ENCODE data around the gene MBP.

MBP gene

DNA sequence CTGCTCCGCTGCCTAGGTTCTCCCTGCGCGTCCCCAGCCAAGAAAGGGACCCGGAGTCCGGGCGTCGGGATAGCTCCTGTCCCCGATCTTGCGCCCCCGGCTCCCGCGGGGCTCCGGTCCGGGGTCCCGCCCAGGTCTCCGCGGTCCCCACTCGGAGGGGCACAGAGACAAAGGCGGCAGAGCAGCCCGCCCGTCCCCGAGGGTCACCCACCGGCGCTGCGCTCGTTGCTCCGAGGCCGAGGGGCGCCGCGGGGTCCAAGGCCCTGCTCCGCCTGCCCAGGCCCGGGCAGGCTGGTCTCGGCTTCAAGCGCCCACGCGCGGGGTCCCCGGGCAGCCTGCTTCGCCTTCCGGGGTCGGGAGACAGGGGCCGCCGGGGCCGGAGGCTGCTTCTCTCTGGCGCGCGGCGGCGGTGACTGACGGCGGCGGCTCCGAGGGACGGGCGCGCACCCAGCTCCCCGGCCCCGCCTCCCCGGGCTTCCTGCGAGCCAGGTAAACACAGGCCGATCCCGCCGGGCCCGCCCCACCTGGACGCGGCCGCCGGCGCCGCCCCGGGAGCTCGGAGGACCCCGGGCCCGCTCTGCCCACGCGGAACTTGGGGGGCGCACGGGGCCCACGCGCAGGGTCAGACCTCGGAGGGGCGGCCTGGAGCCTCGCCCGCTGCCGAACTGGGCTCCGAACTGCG is at the start of gene MBP:
Gene MBP, minus strand, starts transcription at position 415 of the 682 bp plus-strand sequence. CDS start 27,522 bp downstream, outside the sequence.
- DNase-seq = no peak

DNA sequence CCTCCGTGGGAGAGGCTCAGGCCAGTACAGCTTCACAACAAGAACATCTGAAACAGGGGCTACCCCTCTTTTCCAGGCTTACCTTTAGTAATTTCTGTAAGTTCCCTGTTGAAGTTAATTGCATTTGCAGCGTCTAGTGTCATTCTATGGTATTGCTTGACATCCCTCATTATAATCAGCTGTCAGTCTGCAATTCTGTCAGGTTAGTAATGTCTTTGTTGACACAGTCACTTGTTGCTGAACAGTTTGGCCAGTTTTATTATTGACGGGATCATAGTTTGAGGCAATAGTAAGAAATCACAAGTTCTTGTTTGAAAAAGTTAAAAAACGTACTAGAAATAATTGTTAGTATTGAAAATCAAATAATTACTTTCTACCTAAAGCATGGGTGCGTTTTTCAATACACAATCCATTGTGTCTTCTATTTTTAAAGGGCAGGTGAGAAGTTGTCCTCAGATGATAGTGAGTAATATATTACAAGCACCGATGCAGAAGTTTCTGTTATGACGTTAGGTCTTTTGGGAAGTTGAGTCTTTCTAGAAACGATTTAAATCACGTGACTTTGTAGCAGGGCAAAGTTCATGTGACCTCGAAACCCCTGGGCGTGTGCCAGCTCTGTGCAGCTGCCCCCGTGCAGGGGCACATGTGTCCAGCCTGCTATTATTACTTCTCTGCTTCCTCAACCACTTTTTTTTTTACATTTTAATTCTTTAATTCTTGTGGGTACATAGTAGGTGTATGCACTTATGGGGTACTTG is 49.5 kb upstream of the MBP start:
- no peak for DNase-seq

DNA sequence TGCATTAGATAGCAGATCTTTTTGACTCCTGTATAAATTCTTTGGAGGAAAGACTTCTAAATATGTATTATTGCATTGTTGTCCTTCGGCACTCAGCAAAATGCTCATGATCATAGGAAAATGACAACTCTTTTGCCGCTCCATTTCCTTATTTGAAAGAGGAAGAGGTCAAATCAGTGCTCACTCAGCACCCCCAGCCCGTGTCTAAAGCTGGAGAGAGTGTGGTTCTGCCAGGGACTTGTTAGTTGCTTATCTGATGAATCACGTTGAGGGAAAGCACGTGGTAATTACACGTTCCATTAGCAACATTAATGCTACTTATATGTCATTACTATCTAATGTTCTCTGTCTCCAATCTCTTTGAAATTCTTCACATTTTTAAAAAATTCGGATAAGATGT is 46.0 kb upstream of the MBP start:
- no peak for DNase-seq

DNA sequence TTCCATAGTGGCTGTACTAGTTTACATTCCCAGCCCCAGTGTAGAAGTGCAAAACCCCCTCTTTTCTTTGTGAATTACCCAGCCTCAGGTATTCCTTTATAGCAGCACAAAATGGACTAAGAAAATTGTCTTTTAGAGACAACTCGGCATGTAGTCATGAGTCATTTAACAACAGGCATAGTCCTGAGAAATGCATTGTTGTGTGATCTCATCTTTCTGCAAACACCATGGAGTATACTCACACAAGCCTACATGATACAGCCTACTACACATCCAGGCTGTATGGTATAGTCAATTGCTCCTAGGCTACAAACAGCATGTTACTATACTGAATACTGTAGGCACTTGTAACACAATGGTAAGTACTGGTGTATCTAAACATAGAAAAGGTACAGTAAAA is 44.4 kb upstream of the MBP start:
- no peak for DNase-seq

DNA sequence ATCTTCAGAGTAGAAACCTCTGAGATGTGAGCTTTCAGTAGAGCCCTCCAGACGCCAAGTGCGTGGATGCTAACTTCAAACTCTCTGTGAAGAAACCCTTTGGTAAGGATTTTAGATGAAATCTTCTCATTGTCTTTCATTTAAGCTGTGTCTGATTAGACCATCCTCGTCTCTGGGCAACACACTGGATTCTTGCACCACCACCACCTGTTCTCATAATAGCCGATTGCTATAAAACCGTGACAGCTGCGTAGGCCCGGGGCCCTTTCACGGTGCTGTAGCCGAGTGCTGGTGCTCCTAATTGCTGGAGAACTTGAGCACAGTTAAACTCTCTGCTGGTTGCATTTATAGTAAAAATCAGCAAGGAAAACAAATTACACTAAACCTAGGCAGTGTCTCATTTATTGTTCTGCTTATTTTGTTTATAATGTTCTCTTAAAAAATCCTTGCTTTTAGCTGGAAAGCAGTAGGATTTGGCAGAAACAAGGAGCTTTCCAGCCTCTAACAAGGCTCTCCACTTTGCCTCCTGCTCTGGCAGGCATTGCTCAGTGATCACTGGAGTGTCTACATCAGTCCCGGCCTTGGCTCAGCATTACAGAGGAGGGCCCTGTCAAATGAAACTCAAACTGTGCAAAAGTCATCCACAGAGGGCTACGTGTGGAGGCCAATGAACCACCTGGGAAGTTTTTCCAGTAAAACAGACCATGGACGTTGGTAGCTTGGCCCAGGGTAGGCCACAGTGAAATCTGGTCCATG is 40.9 kb upstream of the MBP start:
- no peak for DNase-seq

DNA sequence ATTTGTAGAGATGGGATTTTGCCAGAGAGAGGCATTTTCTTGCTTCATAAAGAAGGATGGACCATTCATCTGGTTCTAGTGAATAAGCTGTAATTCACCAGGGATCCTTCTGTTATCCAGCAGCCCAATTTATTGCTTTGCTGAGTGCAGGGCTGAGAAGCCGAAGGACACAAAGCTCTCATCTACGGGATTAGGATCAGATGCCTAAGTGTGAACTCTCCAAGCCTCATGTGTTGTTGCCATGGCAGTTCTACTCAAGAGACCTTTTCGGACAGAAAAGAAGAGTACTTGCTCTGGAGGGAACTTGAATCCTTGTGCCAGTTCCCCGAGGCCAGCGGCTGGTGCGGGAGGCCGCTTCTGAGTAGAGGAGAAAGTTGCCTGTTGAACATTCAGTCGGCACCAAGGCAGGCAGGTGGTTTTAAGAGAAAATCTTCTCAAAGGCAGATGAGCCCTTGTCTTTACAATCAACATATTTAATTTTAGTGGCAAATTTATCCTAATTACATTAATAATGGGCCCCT is 38.4 kb upstream of the MBP start:
- no peak for DNase-seq

DNA sequence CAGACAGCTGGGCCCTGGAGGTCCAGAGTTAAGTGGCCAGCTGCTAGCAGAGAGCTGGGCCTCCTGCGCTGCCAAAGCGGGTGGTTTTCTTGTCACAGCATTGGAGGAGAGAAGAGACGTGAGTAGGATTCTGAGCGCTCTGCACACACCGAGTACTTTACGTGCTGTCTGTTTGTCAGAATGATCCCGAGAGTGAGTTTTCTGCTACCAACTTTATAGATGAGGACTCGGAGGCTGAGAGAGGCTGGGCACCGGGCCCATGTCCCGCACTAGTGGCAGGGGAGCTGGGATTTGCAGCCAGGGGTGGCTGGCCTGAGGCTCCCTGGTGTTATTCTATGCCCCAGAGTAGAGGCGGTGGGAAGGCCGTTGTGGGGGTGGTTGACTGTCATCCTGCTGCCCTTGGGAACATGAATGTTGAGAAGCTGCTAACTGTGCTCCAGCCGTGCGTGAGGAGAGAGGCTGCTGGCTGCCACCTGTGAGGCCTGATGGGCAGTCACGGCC is 36.3 kb upstream of the MBP start:
- DNase-seq = no peak

DNA sequence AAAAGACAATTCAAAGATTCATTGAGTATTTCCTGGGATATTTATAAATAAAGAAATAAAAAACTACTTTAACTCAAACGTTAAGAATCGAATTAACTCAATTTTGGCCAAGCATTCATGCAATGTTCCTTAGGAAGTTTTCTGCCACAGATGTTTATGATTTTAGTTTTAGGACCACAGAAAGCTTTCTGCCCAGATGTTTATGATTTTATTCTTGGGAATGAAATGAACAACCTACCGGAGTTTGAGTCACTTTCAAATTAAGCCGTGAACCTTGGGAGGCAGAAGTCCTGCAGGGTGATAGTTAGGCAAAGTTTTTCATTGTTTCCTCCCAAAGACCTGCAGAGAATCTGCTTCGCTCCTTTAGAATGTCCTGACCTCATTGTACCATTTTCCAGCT is 34.7 kb upstream of the MBP start:
- DNase-seq = no peak

DNA sequence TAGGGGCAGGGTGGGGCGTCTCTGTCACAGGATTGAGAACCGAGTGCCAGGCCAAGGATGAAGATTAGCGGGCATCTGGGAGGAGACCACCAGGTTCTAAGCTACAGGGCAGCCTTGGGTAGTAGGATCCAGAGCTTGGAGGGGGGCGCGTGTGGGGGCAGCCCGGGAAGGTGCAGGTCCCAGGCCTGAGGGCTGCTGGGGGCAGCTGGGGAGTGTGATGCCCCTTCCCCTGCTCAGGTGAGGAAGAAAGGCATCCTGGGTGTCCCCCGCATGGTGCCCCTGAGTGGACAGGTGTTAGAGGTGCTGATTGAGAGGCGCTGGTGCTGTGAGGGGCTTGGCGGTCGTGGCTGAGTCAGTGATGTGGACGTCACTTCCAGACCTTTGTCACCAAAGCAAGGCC is 33.9 kb upstream of the MBP start:
- no peak for DNase-seq

DNA sequence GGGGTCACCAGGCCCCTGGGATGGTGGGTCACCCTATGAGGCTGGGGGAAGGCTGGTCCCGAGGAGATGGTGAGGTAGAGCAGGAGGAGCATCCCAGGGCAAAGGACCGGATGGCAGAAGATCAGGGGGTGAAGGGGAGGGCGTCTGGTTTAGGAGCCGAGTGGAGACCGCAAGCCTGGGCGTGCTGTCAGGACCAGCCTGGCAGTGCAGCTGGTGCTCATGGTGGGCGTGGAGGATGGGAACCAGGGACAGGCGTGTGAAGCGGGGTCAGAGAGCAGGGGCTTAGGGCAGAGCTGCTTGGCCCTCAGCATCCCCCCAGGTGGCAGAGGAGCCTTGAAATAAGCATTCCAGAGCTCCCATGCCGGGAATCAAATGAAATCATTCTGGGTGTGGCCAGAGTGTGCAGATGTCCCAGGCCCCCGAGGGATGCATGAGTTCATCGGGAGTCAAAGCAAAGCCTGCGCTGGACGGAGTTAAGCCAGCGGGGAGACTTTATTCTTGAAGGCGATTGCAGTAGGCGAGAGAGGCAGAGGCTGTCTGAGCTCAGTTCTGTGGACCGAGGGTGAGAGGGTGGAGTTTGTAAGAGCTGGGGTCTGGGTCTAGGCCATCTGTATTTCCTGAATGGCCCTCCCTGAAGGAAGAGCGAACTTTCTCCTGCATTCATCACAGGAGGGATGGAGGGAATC is 33.1 kb upstream of the MBP start:
- DNase-seq = no peak

DNA sequence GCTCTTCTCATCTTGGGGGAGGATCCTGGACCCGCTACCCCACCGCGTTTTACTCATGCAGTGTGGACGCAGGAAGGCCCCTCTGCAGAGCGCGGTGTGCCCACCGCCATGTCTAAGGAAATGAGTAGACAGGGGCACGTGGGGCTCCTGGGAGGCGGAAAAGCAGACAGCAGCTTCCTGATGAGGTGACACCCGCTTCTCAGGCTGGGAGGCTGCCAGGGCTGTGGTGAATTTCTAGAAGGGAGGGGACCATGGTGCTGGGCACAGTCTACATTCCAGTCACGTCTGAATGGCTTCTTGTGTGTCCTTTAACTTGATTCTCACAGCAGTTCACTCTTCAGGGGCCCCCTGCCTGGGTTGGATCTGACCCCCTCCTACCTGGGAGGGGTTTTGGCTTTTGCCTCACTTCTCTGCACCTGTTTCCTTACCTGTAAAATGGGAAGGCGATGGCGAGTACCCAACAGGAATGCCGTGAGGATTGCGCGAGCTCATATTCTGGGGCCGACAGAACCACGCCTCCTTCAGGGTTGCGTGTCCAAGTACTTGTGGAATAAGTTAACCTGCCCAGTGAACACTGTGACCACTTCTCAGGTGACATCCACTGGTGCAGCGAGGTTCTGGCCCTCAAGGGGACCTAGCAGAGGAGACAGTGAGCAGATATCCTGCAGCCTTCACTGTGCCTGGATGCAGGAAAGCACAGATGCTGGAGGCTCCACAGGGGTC is 32.3 kb upstream of the MBP start:
- DNase-seq = no peak

DNA sequence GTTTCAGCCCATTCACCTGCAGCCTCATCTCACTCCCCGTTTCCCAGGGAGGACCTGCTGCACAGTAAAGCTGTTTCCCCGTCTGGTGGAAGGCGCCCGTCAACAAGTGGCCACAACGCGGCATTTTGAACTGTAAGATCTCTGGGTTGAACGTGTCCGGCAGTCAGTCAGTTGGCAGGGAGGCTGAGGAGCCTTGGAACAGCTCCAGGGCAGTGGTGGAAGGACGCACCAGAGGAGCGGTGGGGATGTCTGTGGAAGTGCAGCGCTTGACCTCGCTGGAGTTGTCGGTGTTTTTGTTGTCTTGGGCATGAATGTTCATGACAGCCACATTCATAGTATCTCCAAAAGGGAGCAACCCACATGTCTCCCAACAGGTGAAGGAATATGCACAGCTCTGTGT is 31.4 kb upstream of the MBP start:
- no peak for DNase-seq

DNA sequence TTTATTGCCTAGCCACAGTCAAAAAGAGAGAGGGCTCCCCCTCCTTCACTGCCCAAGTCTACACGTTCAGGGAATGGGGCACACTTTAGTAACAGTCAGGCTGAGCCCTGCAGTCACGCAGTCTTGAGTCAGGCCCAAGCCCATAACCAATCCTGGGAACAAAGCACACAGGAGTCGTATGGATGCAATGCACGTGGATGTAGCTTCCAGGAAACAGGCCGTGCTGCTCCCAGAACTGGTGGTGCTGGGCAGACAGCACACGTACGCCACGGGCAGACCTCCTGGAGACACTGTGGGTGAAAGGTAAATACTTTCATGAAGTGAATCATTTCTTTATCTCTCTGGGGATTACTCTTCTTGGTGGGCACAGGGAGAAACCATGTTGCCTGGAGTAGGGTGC is 30.0 kb upstream of the MBP start:
- DNase-seq = no peak

DNA sequence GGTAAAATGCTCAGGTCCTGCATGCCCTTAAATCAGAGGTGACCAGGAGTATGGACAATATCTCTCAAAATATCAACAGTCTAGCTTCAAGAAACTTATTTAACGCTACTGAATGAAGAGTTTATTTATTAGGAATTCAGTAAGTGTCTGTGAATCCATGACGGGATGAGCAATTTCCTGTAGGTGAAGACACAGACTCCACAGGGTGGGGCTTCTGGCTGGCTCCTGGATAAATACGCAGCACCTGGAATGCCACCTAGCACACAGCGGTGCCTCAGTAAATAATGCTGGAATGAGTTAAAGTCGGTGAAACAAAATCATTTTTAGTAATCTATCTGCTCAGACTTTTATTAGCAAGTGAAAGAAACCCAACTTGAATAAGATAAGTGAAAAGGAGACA is 29.4 kb upstream of the MBP start:
- no peak for DNase-seq

DNA sequence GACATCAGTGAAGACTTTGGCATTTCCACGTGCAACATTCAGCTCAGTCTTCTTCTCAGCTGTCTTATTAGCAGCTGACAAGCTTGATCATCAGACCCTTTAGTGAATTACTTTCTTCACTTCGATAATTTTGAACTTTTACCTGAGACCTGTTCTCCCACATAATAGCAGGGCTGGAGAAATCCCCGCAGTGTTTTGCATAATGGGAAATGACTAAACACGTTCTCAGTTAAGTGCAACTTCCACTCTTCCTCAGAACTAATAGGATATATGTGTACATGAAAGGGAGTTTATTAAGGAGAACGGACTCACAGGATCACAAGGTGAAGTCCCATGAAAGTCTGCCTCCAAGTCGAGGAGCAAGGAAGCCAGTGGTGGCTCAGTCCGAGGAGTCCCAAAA is 28.8 kb upstream of the MBP start:
- no peak for DNase-seq

DNA sequence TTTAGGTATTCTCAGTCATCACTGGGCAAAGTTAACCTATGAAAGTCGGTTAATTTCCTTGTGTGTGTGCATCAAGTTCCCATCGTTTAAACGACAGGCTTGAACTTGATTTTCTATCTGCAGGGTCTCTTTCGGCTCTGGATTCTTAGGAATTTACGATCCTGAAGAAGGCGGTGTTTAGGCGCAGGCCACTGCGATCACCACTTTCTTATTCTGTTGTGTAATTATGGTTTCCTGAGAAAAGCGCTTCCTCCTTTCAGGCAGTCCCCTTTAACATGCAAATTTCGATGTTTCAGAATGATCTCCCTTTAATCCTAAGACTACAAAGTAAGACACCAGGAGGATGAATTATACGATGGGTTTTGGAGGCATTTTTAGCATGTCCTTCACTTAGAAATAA is 27.9 kb upstream of the MBP start:
- DNase-seq = no peak

DNA sequence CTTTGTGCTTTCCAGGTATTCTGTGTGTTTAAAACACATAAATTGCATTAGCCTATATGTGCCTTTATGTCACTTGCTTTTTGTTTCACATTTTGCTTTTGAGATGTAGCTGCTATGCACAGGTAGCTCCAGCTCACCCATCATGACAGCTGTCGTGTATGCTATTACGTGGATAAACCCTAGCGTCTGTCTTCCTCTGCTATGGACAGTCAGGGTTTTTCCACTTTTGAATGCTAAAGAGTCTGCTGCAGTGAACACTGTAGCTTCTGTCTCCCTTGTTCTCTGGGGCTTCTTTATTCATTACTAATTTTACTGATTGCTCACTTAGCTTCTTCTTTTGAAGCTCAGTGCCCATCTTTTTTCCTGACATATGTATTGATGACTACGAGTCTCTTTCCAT is 24.7 kb upstream of the MBP start:
- no peak for DNase-seq

DNA sequence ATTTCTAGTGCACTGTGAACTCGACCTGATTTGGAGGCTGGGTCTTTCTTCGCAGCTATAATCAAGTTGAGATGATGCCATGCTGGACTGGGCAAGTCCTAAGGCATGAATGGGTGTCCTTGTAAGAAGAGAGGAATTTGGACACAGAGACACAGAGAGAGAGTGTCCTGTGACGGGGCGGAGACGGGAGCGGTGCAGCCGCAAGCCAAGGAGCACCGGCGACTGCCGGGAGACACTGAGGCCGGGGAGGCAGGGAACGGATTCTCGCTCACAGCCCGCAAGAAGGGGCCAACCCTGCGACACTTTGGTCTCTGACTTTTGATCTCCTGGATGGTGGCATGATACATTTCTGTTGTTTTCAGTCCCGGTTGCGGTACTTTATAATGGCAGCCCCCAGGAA is 22.4 kb upstream of the MBP start:
- no peak for DNase-seq

DNA sequence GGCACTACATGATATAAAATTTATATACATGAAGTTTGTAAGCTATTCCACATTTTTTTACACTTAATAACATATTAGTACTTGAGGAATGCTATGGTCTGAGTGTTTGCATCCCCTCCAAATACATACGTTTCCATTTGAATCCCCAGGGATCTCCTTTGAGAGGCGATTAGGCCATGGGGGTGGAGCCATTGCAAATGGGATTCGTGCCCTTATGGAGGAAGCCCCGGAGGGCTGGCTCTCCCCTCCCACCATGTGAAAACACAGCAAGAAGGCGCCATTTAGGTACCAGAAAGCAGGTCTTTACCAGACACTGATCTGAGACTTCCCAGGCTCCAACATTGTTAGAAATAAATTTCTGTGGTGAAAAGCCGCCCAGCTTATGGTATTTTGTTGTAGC is 20.8 kb upstream of the MBP start:
- DNase-seq = no peak

DNA sequence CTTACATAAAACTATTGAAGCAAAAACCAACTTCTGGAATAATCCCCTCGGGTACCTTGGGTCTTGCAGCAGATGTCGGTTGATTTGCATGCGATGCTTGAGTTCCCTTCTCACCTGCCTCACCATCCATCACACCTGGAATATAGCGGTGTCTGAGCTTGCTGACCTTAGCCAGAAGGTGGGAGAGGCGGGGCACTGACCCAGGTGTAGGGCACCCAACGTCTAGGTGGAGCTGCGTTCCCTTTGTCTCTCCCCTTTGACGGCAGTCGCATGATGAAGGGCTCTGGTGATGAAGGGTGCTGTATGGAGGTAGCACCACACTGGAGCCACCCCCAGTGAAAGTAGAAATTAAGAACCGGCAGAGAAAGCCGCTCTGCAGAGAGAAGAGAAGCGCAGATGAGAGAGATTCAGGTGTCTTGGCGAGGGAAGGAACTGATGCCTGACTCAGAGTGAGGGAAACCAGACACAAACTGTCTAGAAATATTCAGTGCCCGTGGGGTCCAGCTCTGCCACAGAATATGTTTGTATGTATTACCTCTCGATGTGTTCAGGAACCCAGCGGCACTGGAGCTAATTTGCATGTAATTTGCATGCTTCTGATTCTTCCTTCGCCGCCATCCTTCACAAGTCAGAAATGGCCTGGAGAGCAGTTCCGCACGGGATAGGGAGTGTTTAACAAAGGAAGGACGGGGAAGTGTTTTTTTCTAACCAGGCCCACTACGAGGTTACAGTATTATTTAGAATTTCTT is 19.4 kb upstream of the MBP start:
- no peak for DNase-seq

DNA sequence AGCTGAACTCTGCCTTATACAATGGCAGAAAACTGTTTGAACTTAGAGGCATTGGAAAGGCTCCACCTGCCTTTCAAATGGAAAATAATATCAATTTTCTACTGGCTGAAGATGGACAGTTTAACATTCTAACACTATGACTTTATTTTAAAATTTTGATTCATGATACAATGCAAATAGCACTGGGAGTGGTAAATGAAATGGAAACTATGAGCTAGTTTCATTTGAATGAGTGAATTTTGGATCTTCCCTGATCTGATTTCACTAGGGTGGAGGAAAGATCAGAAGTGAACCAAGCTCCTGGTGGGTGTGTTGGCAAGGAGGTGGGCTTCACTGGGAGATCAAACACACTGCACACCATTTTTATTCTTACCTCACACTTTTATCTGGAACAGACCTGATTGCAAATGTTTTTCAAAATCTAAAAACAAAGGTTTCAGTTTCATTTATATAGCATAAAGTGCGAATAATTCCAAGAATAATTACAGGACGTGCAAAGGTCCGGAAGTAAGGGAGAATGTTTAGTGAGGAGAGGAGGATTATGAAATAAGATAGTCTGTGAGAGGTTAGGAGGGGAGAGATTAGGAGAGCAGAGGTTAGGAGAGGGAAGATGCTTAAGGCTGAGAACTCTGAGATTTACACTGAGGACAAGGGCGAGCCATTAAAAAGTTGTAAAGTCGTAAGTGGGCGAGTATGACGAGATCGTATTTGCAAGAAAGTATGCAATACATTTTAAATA is 18.6 kb upstream of the MBP start:
- DNase-seq = no peak
